A673 (cell line): ENCODE results near the gene RDX. TPM values are rescaled to one million over a fixed set of nuclear protein-coding genes. Genes with fewer than 3 reads are reported as not detected.

ENCODE experiments used
- BruUV-seq: library from RNA; stranded (reverse); fragments of 400-500 nt; replicated peaks from 2 replicates; lab custom pipeline; 2021; lab: Mats Ljungman, UMichigan
- CTCF ChIA-PET: fragments of 300-600 bp; sonication (Branson Sonifier 250); formaldehyde crosslinking; loops from one replicate; lab custom pipeline; 2022; ENCODE audit warnings: antibody characterized with exemption; lab: Charles Lee
- POLR2A ChIA-PET: fragments of 300-600 bp; sonication (Branson Sonifier 250); formaldehyde crosslinking; loops from one replicate; lab custom pipeline; 2022; ENCODE audit warnings: antibody characterized with exemption; ENCODE audit not compliant: low non-redundant PET; lab: Charles Lee
- DNase-seq: peaks from one replicate; pipeline ENCODE4 v3.0.0-alpha.2; 2015; ENCODE audit warnings: low spot score
- H3K27ac ChIP-seq: fragments of 200-600 bp; sonication (generic); 2 replicates; pipeline ENCODE4 v1.5.1; 2016; ENCODE audit warnings: mixed run types, low read depth, mild to moderate bottlenecking, mixed read lengths, antibody characterized with exemption, low read length; ENCODE audit not compliant: poor library complexity, severe bottlenecking
- H3K27me3 ChIP-seq: fragments of 200-600 bp; sonication (generic); replicated peaks from 2 replicates; pipeline ENCODE4 v1.6.1; 2017; ENCODE audit warnings: mixed run types, low read depth, mild to moderate bottlenecking, mixed read lengths, antibody characterized with exemption, low read length; ENCODE audit not compliant: insufficient read depth, poor library complexity
- H3K36me3 ChIP-seq: fragments of 200-600 bp; sonication (generic); 2 replicates; pipeline ENCODE4 v1.6.1; 2016; ENCODE audit warnings: mixed run types, mild to moderate bottlenecking, mixed read lengths, antibody characterized with exemption, low read length; ENCODE audit not compliant: insufficient read depth, poor library complexity, severe bottlenecking
- H3K4me1 ChIP-seq: fragments of 200-600 bp; sonication (generic); 2 replicates; pipeline ENCODE4 v1.6.1; 2017; ENCODE audit warnings: mixed run types, mild to moderate bottlenecking, mixed read lengths, antibody characterized with exemption, low read length; ENCODE audit not compliant: insufficient read depth, poor library complexity, severe bottlenecking
- H3K4me3 ChIP-seq: fragments of 200-600 bp; sonication (generic); 2 replicates; pipeline ENCODE4 v1.5.1; 2016; ENCODE audit warnings: low read depth, mixed run types, mild to moderate bottlenecking, mixed read lengths, low read length; ENCODE audit not compliant: poor library complexity, severe bottlenecking
- H3K9me3 ChIP-seq: fragments of 200-600 bp; sonication (generic); 2 replicates; pipeline ENCODE4 v1.6.1; 2016; ENCODE audit warnings: mixed run types, low read depth, mild to moderate bottlenecking, mixed read lengths, antibody characterized with exemption, low read length; ENCODE audit not compliant: poor library complexity, severe bottlenecking
- CTCF ChIP-seq: fragments of 300-800, 200-600 bp; sonication (generic); conservative IDR thresholded peaks from 2 replicates; pipeline ENCODE4 v1.5.1; 2017; ENCODE audit warnings: low read depth, mild to moderate bottlenecking, antibody characterized with exemption, low read length, moderate library complexity, mixed read lengths
- EZH2 ChIP-seq: fragments of 200-600 bp; sonication (generic); IDR thresholded peaks from 2 replicates; pipeline ENCODE4 v1.6.1; 2017; ENCODE audit warnings: borderline replicate concordance, low read depth, mild to moderate bottlenecking, mixed read lengths, antibody characterized with exemption, low read length; ENCODE audit not compliant: poor library complexity, severe bottlenecking
- intact Hi-C: fragments of 100-400 bp; cut with micrococcal nuclease; formaldehyde crosslinking; loops from one replicate; pipeline ENCODE4 v1.10.0; 2022; ENCODE audit not compliant: unreplicated experiment
- total RNA-seq: library from RNA; stranded (reverse); gene quantifications from 2 replicates; pipeline ENCODE4 v1.2.3, GENCODE V29; 2021

Gene RDX
- total RNA-seq, 1 experiment from 2014 or later, result 395 TPM

- Histone ChIP-seq H3K27me3 (no peaks in the 10 kb centered on the region), H3K4me3 (peak overlapping the region; percentile 86), H3K36me3 (peaks cover 5% of the 10 kb centered on the region), H3K9me3 (no peaks in the 10 kb centered on the region), H3K4me1 (peaks cover 20% of the 10 kb centered on the region), H3K27ac (peak overlapping the region; percentile 97)
- TF ChIP-seq EZH2 (no peak), CTCF (no peak)
- ChIA-PET CTCF (interaction anchor here (0.6 to 1.5 kb wide), 2 partner anchors 96 to 354 kb away, joined by 3 to 4 read pairs; no protein-coding TSS in a partner anchor), POLR2A (interaction anchor here (0.6 to 1.1 kb wide), 2 partner anchors 80 to 1846 kb away, joined by 3 to 5 read pairs; no protein-coding TSS in a partner anchor)
- DNase-seq, result peak; percentile 54
- TSS peak; percentile 80 for BruUV-seq
- intact Hi-C loops, result loop anchor here (2.0 to 5.0 kb wide), 2 partner anchors 58 to 135 kb away; no protein-coding TSS in a partner anchor
These were observed 787 bp upstream of the RDX start for GRCh38 chr11:110297076-110297725.

- BruUV-seq, result no TSS peak
- POLR2A ChIA-PET, result interaction anchor here (0.7 kb wide), 1 partner anchor 18 kb away, joined by 8 read pairs; no protein-coding TSS in a partner anchor
- intact Hi-C loops, result loop anchor here (2.0 to 5.0 kb wide), 2 partner anchors 59 to 137 kb away; no protein-coding TSS in a partner anchor
- H3K9me3 ChIP-seq, result no peaks in the 10 kb centered on the region
- peak; percentile 74 for DNase-seq
- peak overlapping the region; percentile 97 for H3K27ac ChIP-seq
- peak overlapping the region; percentile 86 for H3K4me3 ChIP-seq
- TF ChIP-seq CTCF, result no peak
- H3K36me3 ChIP-seq, result peaks cover 5% of the 10 kb centered on the region
- H3K27me3 ChIP-seq, result no peaks in the 10 kb centered on the region
- CTCF ChIA-PET, result interaction anchor here (0.7 kb wide), 1 partner anchor 1368 kb away, joined by 6 read pairs; no protein-coding TSS in a partner anchor
- H3K4me1 ChIP-seq, result peaks cover 20% of the 10 kb centered on the region
These were observed 736 bp downstream of the RDX start for GRCh38 chr11:110295531-110296225.

GRCh38 chr11:110295086-110295485 is 1.3 kb downstream of the RDX start:
- Histone ChIP-seq H3K27ac (peak overlapping the region; percentile 97), H3K9me3 (no peaks in the 10 kb centered on the region), H3K4me3 (peak overlapping the region; percentile 86), H3K36me3 (peaks cover 9% of the 10 kb centered on the region), H3K27me3 (no peaks in the 10 kb centered on the region), H3K4me1 (peaks cover 20% of the 10 kb centered on the region)
- POLR2A ChIA-PET, result no interaction called here
- no peak for TF ChIP-seq EZH2
- TF ChIP-seq CTCF, result no peak
- DNase-seq, result no peak
- BruUV-seq, result TSS peak; percentile 60
- CTCF ChIA-PET, result no interaction called here
- intact Hi-C loops, result loop anchor here (5.0 kb wide), 1 partner anchor 137 kb away; no protein-coding TSS in a partner anchor
